Measurements from ENCODE around the gene UBQLNL.

GRCh38 chr11:5547982-5548381, 31.5 kb upstream of the UBQLNL start:
- TF ChIP-seq EZH2 (IDR thresholded peaks at IDR 0.05; ENCODE audit: low read length), result no peak
- TF ChIP-seq CTCF (optimal IDR thresholded peaks at IDR 0.05 in 1 of 3, IDR thresholded peaks at IDR 0.05 in 1 of 3, conservative IDR thresholded peaks at IDR 0.05 in 1 of 3; ENCODE audit: extremely low read depth in 1 of 3, insufficient read depth in 2 of 3, low read length in 3 of 3), result no peak

All from keratinocyte (primary cell).